Measurements from ENCODE around the gene DNAJC5.

- TF ChIP-seq, protein P1, sequence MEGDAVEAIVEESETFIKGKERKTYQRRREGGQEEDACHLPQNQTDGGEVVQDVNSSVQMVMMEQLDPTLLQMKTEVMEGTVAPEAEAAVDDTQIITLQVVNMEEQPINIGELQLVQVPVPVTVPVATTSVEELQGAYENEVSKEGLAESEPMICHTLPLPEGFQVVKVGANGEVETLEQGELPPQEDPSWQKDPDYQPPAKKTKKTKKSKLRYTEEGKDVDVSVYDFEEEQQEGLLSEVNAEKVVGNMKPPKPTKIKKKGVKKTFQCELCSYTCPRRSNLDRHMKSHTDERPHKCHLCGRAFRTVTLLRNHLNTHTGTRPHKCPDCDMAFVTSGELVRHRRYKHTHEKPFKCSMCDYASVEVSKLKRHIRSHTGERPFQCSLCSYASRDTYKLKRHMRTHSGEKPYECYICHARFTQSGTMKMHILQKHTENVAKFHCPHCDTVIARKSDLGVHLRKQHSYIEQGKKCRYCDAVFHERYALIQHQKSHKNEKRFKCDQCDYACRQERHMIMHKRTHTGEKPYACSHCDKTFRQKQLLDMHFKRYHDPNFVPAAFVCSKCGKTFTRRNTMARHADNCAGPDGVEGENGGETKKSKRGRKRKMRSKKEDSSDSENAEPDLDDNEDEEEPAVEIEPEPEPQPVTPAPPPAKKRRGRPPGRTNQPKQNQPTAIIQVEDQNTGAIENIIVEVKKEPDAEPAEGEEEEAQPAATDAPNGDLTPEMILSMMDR (IDR thresholded peaks at IDR 0.05) = no peak
- no peak for TF ChIP-seq POLR2A (IDR thresholded peaks at IDR 0.05)
Measured at GRCh38 chr20:63982937-63983336, 88.0 kb downstream of the DNAJC5 start.

Data from body of pancreas (tissue), 4 donors.